H9 (cell line): ENCODE measurements around the gene PTX3. TPM values are rescaled to one million over a fixed set of nuclear protein-coding genes. Genes with fewer than 3 reads are reported as not detected.

Source experiments
- DNase-seq: peaks from one replicate; pipeline ENCODE4 v3.0.0-alpha.2; 2017
- H2AFZ ChIP-seq: one replicate; pipeline ENCODE4 v1.6.1; 2013; ENCODE audit warnings: mild to moderate bottlenecking, low read length, control low read depth, moderate library complexity
- H2AK5ac ChIP-seq: 2 replicates; pipeline ENCODE4 v1.6.1; 2013; ENCODE audit warnings: low read length, control low read depth, mixed read lengths; ENCODE audit not compliant: insufficient read length
- H2BK120ac ChIP-seq: one replicate; pipeline ENCODE4 v1.6.1; 2013; ENCODE audit warnings: low read depth, mild to moderate bottlenecking, low read length, control low read depth, inconsistent platforms; ENCODE audit not compliant: poor library complexity, severe bottlenecking
- H2BK12ac ChIP-seq: 2 replicates; pipeline ENCODE4 v1.6.1; 2013; ENCODE audit warnings: low read length, control low read depth, mixed read lengths, low read depth; ENCODE audit not compliant: insufficient read length
- H2BK15ac ChIP-seq: 2 replicates; pipeline ENCODE4 v1.6.1; 2013; ENCODE audit warnings: low read depth, low read length, control low read depth
- H2BK20ac ChIP-seq: one replicate; pipeline ENCODE4 v1.6.1; 2013; ENCODE audit warnings: low read depth, mild to moderate bottlenecking, low read length, control low read depth, inconsistent platforms; ENCODE audit not compliant: poor library complexity, severe bottlenecking
- H2BK5ac ChIP-seq: 2 replicates; pipeline ENCODE4 v1.6.1; 2013; ENCODE audit warnings: low read length, control low read depth, mixed read lengths; ENCODE audit not compliant: insufficient read length
- H3K14ac ChIP-seq: 2 replicates; pipeline ENCODE4 v1.6.1; 2013; ENCODE audit warnings: low read length, control low read depth; ENCODE audit not compliant: insufficient read depth
- H3K18ac ChIP-seq: 2 replicates; pipeline ENCODE4 v1.6.1; 2013; ENCODE audit warnings: low read depth, mild to moderate bottlenecking, mixed read lengths, low read length, control low read depth; ENCODE audit not compliant: insufficient read length
- H3K23ac ChIP-seq: 2 replicates; pipeline ENCODE4 v1.6.1; 2013; ENCODE audit warnings: low read length, control low read depth, mixed read lengths, low read depth; ENCODE audit not compliant: insufficient read length
- H3K23me2 ChIP-seq: 2 replicates; pipeline ENCODE4 v1.6.1; 2013; ENCODE audit warnings: low read depth, mild to moderate bottlenecking, mixed read lengths, low read length, control low read depth; ENCODE audit not compliant: insufficient read length, poor library complexity, severe bottlenecking
- H3K27ac ChIP-seq: 2 replicates; pipeline ENCODE4 v1.5.1; 2013; ENCODE audit warnings: low read length, control low read depth, mixed read lengths, low read depth; ENCODE audit not compliant: insufficient read length
- H3K27me3 ChIP-seq: 2 replicates; pipeline ENCODE4 v1.6.1; 2013; ENCODE audit warnings: low read length, control low read depth, inconsistent platforms; ENCODE audit not compliant: insufficient read depth
- H3K4ac ChIP-seq: 2 replicates; pipeline ENCODE4 v1.6.1; 2013; ENCODE audit warnings: low read depth, mild to moderate bottlenecking, control low read depth, inconsistent platforms, low read length, moderate library complexity
- H3K4me1 ChIP-seq: 2 replicates; pipeline ENCODE4 v1.6.1; 2013; ENCODE audit warnings: low read length, control low read depth, inconsistent platforms; ENCODE audit not compliant: insufficient read depth
- H3K4me2 ChIP-seq: 2 replicates; pipeline ENCODE4 v1.6.1; 2013; ENCODE audit warnings: low read length, control low read depth, mixed read lengths; ENCODE audit not compliant: insufficient read length, insufficient read depth
- H3K56ac ChIP-seq: 2 replicates; pipeline ENCODE4 v1.6.1; 2013; ENCODE audit warnings: low read depth, mild to moderate bottlenecking, mixed read lengths, low read length, control low read depth; ENCODE audit not compliant: insufficient read length
- H3K79me1 ChIP-seq: 2 replicates; pipeline ENCODE4 v1.6.1; 2013; ENCODE audit warnings: low read depth, mild to moderate bottlenecking, moderate library complexity, low read length, control low read depth, inconsistent platforms; ENCODE audit not compliant: insufficient read depth, poor library complexity, severe bottlenecking
- H3K79me2 ChIP-seq: 2 replicates; pipeline ENCODE4 v1.6.1; 2013; ENCODE audit warnings: low read length, control low read depth, inconsistent platforms; ENCODE audit not compliant: insufficient read depth
- H3K9ac ChIP-seq: 2 replicates; pipeline ENCODE4 v1.6.1; 2013; ENCODE audit warnings: low read length, control low read depth, mixed read lengths; ENCODE audit not compliant: insufficient read length; ENCODE audit errors: extremely low read depth
- H3K9me3 ChIP-seq: one replicate; pipeline ENCODE4 v1.6.1; 2013; ENCODE audit warnings: low read depth, low read length, inconsistent platforms; ENCODE audit not compliant: control insufficient read depth
- H3T11ph ChIP-seq: one replicate; pipeline ENCODE4 v1.6.1; 2013; ENCODE audit warnings: mild to moderate bottlenecking, low read length, control low read depth, inconsistent platforms
- H4K20me1 ChIP-seq: one replicate; pipeline ENCODE4 v1.6.1; 2013; ENCODE audit not compliant: control insufficient read depth, insufficient read length, insufficient read depth
- H4K5ac ChIP-seq: 2 replicates; pipeline ENCODE4 v1.6.1; 2013; ENCODE audit warnings: low read depth, mild to moderate bottlenecking, mixed read lengths, low read length, control low read depth; ENCODE audit not compliant: insufficient read length
- H4K8ac ChIP-seq: replicated peaks from 2 replicates; pipeline ENCODE4 v1.6.1; 2013; ENCODE audit warnings: low read length, control low read depth, mixed read lengths, low read depth; ENCODE audit not compliant: insufficient read length
- H4K91ac ChIP-seq: 2 replicates; pipeline ENCODE4 v1.6.1; 2013; ENCODE audit warnings: low read depth, mild to moderate bottlenecking, moderate library complexity, mixed read lengths, low read length, control low read depth; ENCODE audit not compliant: insufficient read length
- H3K27ac Mint-ChIP-seq, 3 experiments: 2 replicates in 2 of 3; 3 replicates in 1 of 3; pipeline ENCODE4 v1.8.0; 2020 to 2021; ENCODE audit warnings: mixed read lengths in 3 of 3, mild to moderate bottlenecking in 1 of 3, moderate library complexity in 1 of 3
- H3K27me3 Mint-ChIP-seq: 2 replicates; pipeline ENCODE4 v1.8.0; 2021; ENCODE audit warnings: low read depth, mild to moderate bottlenecking, moderate library complexity, mixed read lengths
- H3K36me3 Mint-ChIP-seq, 3 experiments: 2 replicates in 2 of 3; 3 replicates in 1 of 3; pipeline ENCODE4 v1.8.0; 2020 to 2021; ENCODE audit warnings: low read depth in 3 of 3, mixed read lengths in 3 of 3; ENCODE audit not compliant: insufficient read depth in 1 of 3
- H3K4me1 Mint-ChIP-seq, 2 experiments: 2 replicates each; pipeline ENCODE4 v1.8.0; 2020; ENCODE audit warnings: mixed read lengths in 2 of 2
- H3K4me3 Mint-ChIP-seq, 2 experiments: 2 replicates in 1 of 2; 3 replicates in 1 of 2; pipeline ENCODE4 v1.8.0; 2020 to 2021; ENCODE audit warnings: mild to moderate bottlenecking in 2 of 2, mixed read lengths in 2 of 2, moderate library complexity in 1 of 2
- H3K9me3 Mint-ChIP-seq, 2 experiments: 2 replicates in 1 of 2; 3 replicates in 1 of 2; pipeline ENCODE4 v1.8.0; 2020; ENCODE audit warnings: mild to moderate bottlenecking in 2 of 2, mixed read lengths in 2 of 2, moderate library complexity in 1 of 2
- WGBS: extraction: QIAGEN DNeasy Blood & Tissue Kit; methylation state at CpG from one replicate; pipeline ENCODE4 v1.1.7; 2013; ENCODE audit warnings: missing lambda C conversion rate, low lambda C conversion rate, mixed read lengths; ENCODE audit not compliant: insufficient read length; ENCODE audit errors: extremely low coverage; 5-methylcytosine and 5-hydroxymethylcytosine counted together
- total RNA-seq: library from RNA; stranded (reverse); gene quantifications from 2 replicates; pipeline ENCODE4 v1.2.1, GENCODE V29; 2021
- TF ChIP-seq, protein P1 (sequence below): fragments of 200-600 bp; sonication (generic); conservative IDR thresholded peaks from 3 replicates; pipeline ENCODE4 v1.8.0; 2021; ENCODE audit warnings: antibody characterized with exemption, mild to moderate bottlenecking

Gene PTX3
- total RNA-seq, 1 experiment from 2014 or later: 0.11 TPM

DNA sequence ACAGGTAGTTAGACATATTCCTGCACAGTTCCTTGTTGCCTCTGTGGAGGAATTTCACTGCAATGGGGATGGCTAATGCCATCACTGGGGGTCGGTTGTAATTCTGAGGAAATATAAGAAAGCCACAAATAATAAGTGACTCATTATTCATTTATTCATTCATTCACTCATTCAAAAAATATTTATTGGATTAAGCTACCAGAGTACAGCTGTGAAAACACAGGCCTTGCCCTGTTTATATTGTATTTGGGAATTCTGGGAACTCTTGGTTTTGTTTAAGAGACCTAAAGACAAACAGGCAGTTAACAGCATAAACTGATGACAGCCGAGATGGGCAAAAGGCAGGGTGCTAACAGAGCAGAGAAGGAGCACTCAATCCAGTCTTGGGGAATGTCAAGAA lies 23.6 kb downstream of the PTX3 start:
- TF ChIP-seq, protein P1, sequence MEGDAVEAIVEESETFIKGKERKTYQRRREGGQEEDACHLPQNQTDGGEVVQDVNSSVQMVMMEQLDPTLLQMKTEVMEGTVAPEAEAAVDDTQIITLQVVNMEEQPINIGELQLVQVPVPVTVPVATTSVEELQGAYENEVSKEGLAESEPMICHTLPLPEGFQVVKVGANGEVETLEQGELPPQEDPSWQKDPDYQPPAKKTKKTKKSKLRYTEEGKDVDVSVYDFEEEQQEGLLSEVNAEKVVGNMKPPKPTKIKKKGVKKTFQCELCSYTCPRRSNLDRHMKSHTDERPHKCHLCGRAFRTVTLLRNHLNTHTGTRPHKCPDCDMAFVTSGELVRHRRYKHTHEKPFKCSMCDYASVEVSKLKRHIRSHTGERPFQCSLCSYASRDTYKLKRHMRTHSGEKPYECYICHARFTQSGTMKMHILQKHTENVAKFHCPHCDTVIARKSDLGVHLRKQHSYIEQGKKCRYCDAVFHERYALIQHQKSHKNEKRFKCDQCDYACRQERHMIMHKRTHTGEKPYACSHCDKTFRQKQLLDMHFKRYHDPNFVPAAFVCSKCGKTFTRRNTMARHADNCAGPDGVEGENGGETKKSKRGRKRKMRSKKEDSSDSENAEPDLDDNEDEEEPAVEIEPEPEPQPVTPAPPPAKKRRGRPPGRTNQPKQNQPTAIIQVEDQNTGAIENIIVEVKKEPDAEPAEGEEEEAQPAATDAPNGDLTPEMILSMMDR: no peak
- peaks cover 4 to 5% of the 10 kb centered on the region in 2 experiments; a peak in 1 of 4 replicates for H3K4me1 Mint-ChIP-seq
- no peak overlapping the region for H3K4me3 Mint-ChIP-seq
- Histone ChIP-seq H3K4me1 (no peaks in the 10 kb centered on the region), H3K9me3 (no peaks in the 10 kb centered on the region), H3K23me2 (no peaks in the 10 kb centered on the region), H3K56ac (no peak overlapping the region), H3K27ac (no peak overlapping the region), H3K79me2 (no peaks in the 10 kb centered on the region), H2BK12ac (no peak overlapping the region), H2BK120ac (no peak overlapping the region), H3K4me2 (no peak overlapping the region), H3K18ac (no peak overlapping the region), H4K8ac (no peak overlapping the region), H4K20me1 (no peaks in the 10 kb centered on the region), H3K27me3 (no peaks in the 10 kb centered on the region), H4K91ac (no peak overlapping the region), H3K79me1 (no peaks in the 10 kb centered on the region), H2BK15ac (no peak overlapping the region), H3K9ac (no peak overlapping the region), H3K23ac (no peak overlapping the region), H4K5ac (no peak overlapping the region), H2BK20ac (no peak overlapping the region), H2AK5ac (no peak overlapping the region), H3T11ph (no peak overlapping the region), H3K4ac (no peak overlapping the region), H3K14ac (no peak overlapping the region), H2BK5ac (no peak overlapping the region), H2AFZ (no peak overlapping the region)
- H3K9me3 Mint-ChIP-seq: no peaks in the 10 kb centered on the region
- H3K27me3 Mint-ChIP-seq: no peaks in the 10 kb centered on the region
- H3K36me3 Mint-ChIP-seq: no peaks in the 10 kb centered on the region
- WGBS: no CpG with 5 or more reads among the region's 2 CpGs
- peak overlapping the region in 2 of 3 experiments; percentile 11 to 32; a peak in 2 of 7 replicates for H3K27ac Mint-ChIP-seq
- DNase-seq: no peak
